Central memory CD8-positive, alpha-beta T cell (primary cell): ENCODE data around the gene SST.

Experiments used
- ATAC-seq: fragments of 150-1000 bp; cut with Tn5 transposase; replicated peaks from 2 replicates; pipeline ENCODE4 v1.10.0; 2022; ENCODE audit warnings: mild to moderate bottlenecking, moderate FRiP score, moderate number of reproducible peaks; ENCODE audit not compliant: poor library complexity, severe bottlenecking; ENCODE audit errors: extremely low read depth
- DNase-seq, 2 donors: peaks; one replicate each; pipeline ENCODE4 v3.0.0; 2021; ENCODE audit warnings: low spot score in 2 of 2
- H3K27ac Mint-ChIP-seq: one replicate; pipeline ENCODE4 v1.8.0; 2022; ENCODE audit warnings: low read depth, mild to moderate bottlenecking, moderate library complexity, mixed read lengths
- H3K27me3 Mint-ChIP-seq: one replicate; pipeline ENCODE4 v1.8.0; 2022; ENCODE audit warnings: mixed read lengths
- H3K36me3 Mint-ChIP-seq: one replicate; pipeline ENCODE4 v1.8.0; 2022; ENCODE audit warnings: mild to moderate bottlenecking, moderate library complexity, mixed read lengths; ENCODE audit not compliant: insufficient read depth
- H3K4me1 Mint-ChIP-seq: one replicate; pipeline ENCODE4 v1.8.0; 2022; ENCODE audit warnings: mixed read lengths
- H3K4me3 Mint-ChIP-seq: one replicate; pipeline ENCODE4 v1.8.0; 2022; ENCODE audit warnings: mild to moderate bottlenecking, moderate library complexity, mixed read lengths
- H3K9me3 Mint-ChIP-seq: one replicate; pipeline ENCODE4 v1.8.0; 2022; ENCODE audit warnings: mixed read lengths

SST gene

GRCh38 chr3:187641320-187642016, 28.7 kb downstream of the SST start:
- no peaks in the 10 kb centered on the region for H3K9me3 Mint-ChIP-seq
- DNase-seq (no peak), ATAC-seq (no peak)
- peaks cover 39% of the 10 kb centered on the region for H3K27me3 Mint-ChIP-seq
- H3K4me1 Mint-ChIP-seq = no peaks in the 10 kb centered on the region
- H3K4me3 Mint-ChIP-seq = no peak overlapping the region
- H3K36me3 Mint-ChIP-seq = no peaks in the 10 kb centered on the region
- H3K27ac Mint-ChIP-seq = no peak overlapping the region

- Mint-ChIP-seq H3K27ac (no peak overlapping the region), H3K4me3 (no peak overlapping the region), H3K9me3 (no peaks in the 10 kb centered on the region), H3K4me1 (no peaks in the 10 kb centered on the region), H3K27me3 (peaks cover 37% of the 10 kb centered on the region), H3K36me3 (no peaks in the 10 kb centered on the region)
- DNase-seq = no peak
- no peak for ATAC-seq
These were observed 29.6 kb downstream of the SST start for GRCh38 chr3:187640569-187641059.

GRCh38 chr3:187639927-187640568, 30.1 kb downstream of the SST start:
- ATAC-seq (no peak), DNase-seq (no peak)
- Mint-ChIP-seq H3K27me3 (peaks cover 32% of the 10 kb centered on the region), H3K4me3 (no peak overlapping the region), H3K36me3 (no peaks in the 10 kb centered on the region), H3K4me1 (no peaks in the 10 kb centered on the region), H3K9me3 (peaks cover 3% of the 10 kb centered on the region), H3K27ac (no peak overlapping the region)

- Mint-ChIP-seq H3K4me3 (no peak overlapping the region), H3K9me3 (peaks cover 6% of the 10 kb centered on the region), H3K27me3 (peaks cover 49% of the 10 kb centered on the region), H3K27ac (no peak overlapping the region), H3K4me1 (no peaks in the 10 kb centered on the region), H3K36me3 (no peaks in the 10 kb centered on the region)
- DNase-seq (no peak), ATAC-seq (no peak)
These were observed 33.7 kb downstream of the SST start for GRCh38 chr3:187636528-187636927.

GRCh38 chr3:187630404-187630803, 39.8 kb downstream of the SST start:
- DNase-seq = no peak
- Mint-ChIP-seq H3K9me3 (peaks cover 6% of the 10 kb centered on the region), H3K36me3 (no peaks in the 10 kb centered on the region), H3K4me3 (no peak overlapping the region), H3K27ac (no peak overlapping the region), H3K4me1 (no peaks in the 10 kb centered on the region), H3K27me3 (peaks cover 26% of the 10 kb centered on the region)
- ATAC-seq = no peak

GRCh38 chr3:187629711-187630110, 40.5 kb downstream of the SST start:
- no peaks in the 10 kb centered on the region for H3K36me3 Mint-ChIP-seq
- ATAC-seq (no peak), DNase-seq (no peak)
- no peaks in the 10 kb centered on the region for H3K4me1 Mint-ChIP-seq
- peaks cover 26% of the 10 kb centered on the region for H3K27me3 Mint-ChIP-seq
- no peaks in the 10 kb centered on the region for H3K9me3 Mint-ChIP-seq
- no peak overlapping the region for H3K27ac Mint-ChIP-seq
- no peak overlapping the region for H3K4me3 Mint-ChIP-seq

GRCh38 chr3:187628169-187628568, 42.0 kb downstream of the SST start:
- Mint-ChIP-seq H3K4me1 (no peaks in the 10 kb centered on the region), H3K4me3 (no peak overlapping the region)

GRCh38 chr3:187626581-187626980, 43.6 kb downstream of the SST start:
- Mint-ChIP-seq H3K27me3 (peaks cover 24% of the 10 kb centered on the region), H3K9me3 (no peaks in the 10 kb centered on the region), H3K4me3 (no peak overlapping the region), H3K36me3 (no peaks in the 10 kb centered on the region), H3K4me1 (no peaks in the 10 kb centered on the region), H3K27ac (no peak overlapping the region)
- no peak for DNase-seq
- ATAC-seq = no peak

More at GRCh38 chr3:187628169-187628568, 42.0 kb downstream of the SST start:
- ATAC-seq (no peak), DNase-seq (no peak)
- Mint-ChIP-seq H3K9me3 (no peaks in the 10 kb centered on the region), H3K27ac (no peak overlapping the region), H3K36me3 (no peaks in the 10 kb centered on the region), H3K27me3 (peaks cover 28% of the 10 kb centered on the region)

- H3K9me3 Mint-ChIP-seq = no peaks in the 10 kb centered on the region
- H3K4me1 Mint-ChIP-seq = no peaks in the 10 kb centered on the region
- no peak overlapping the region for H3K4me3 Mint-ChIP-seq
- peaks cover 19% of the 10 kb centered on the region for H3K27me3 Mint-ChIP-seq
- DNase-seq (no peak), ATAC-seq (no peak)
- H3K36me3 Mint-ChIP-seq = no peaks in the 10 kb centered on the region
- H3K27ac Mint-ChIP-seq = no peak overlapping the region
These were observed 45.6 kb downstream of the SST start for GRCh38 chr3:187624588-187624987.

- no peak for ATAC-seq
- Mint-ChIP-seq H3K27me3 (peaks cover 27% of the 10 kb centered on the region), H3K4me3 (no peak overlapping the region), H3K27ac (no peak overlapping the region), H3K9me3 (no peaks in the 10 kb centered on the region), H3K4me1 (no peaks in the 10 kb centered on the region), H3K36me3 (no peaks in the 10 kb centered on the region)
- no peak for DNase-seq
These were observed 46.8 kb downstream of the SST start for GRCh38 chr3:187623285-187623814.

- peaks cover 27% of the 10 kb centered on the region for H3K27me3 Mint-ChIP-seq
- no peak for ATAC-seq
- no peaks in the 10 kb centered on the region for H3K36me3 Mint-ChIP-seq
These were observed 48.3 kb downstream of the SST start for GRCh38 chr3:187621881-187622280.

GRCh38 chr3:187619461-187619860, 50.7 kb downstream of the SST start:
- no peak for ATAC-seq
- H3K4me3 Mint-ChIP-seq = no peak overlapping the region
- no peak for DNase-seq
- H3K9me3 Mint-ChIP-seq = no peaks in the 10 kb centered on the region
- no peaks in the 10 kb centered on the region for H3K36me3 Mint-ChIP-seq
- H3K4me1 Mint-ChIP-seq = no peaks in the 10 kb centered on the region
- H3K27me3 Mint-ChIP-seq = peaks cover 30% of the 10 kb centered on the region
- H3K27ac Mint-ChIP-seq = no peak overlapping the region

More at GRCh38 chr3:187621881-187622280, 48.3 kb downstream of the SST start:
- Mint-ChIP-seq H3K4me1 (no peaks in the 10 kb centered on the region), H3K9me3 (no peaks in the 10 kb centered on the region), H3K4me3 (no peak overlapping the region), H3K27ac (no peak overlapping the region)
- no peak for DNase-seq
